ENCODE measurements around the gene CD69. TPM values are rescaled to one million over a fixed set of nuclear protein-coding genes. Genes with fewer than 3 reads are reported as not detected.
A peak's percentile ranks its signal among the peaks of the same experiment; 100 is the strongest.
"Not testable (repeated sequence)": the region's sequence is repeated elsewhere in the genome, so short reads cannot be mapped to it uniquely, and the experiment has no call there.

The CD69 gene
- total RNA-seq, 2 experiments from 2014 or later, result 111 to 116 TPM

GRCh38 chr12:9721394-9722092 lies 39.2 kb downstream of the CD69 start:
- H3K4me1 Mint-ChIP-seq, result peaks cover 3% of the 10 kb centered on the region
- DNase-seq, result no peak
- no peaks in the 10 kb centered on the region for H3K9me3 Mint-ChIP-seq
- no peak overlapping the region for H3K4me3 Mint-ChIP-seq
- POLR2A ChIA-PET, result interaction anchor here (0.6 to 1.0 kb wide), 2 partner anchors 19 to 74 kb away, joined by 3 read pairs; no protein-coding TSS in a partner anchor
- no peak for ATAC-seq (ENCODE audit: low read depth)
- peaks cover 1% of the 10 kb centered on the region for H3K27me3 Mint-ChIP-seq
- no peak overlapping the region for H3K27ac Mint-ChIP-seq
- peaks cover 2% of the 10 kb centered on the region for H3K36me3 Mint-ChIP-seq

- POLR2A ChIA-PET, result interaction anchor here (0.5 kb wide), 1 partner anchor 36 kb away, joined by 5 read pairs; no protein-coding TSS in a partner anchor
- DNase-seq, result no peak
- Mint-ChIP-seq H3K36me3 (peaks cover 7% of the 10 kb centered on the region), H3K27ac (no peak overlapping the region), H3K27me3 (peaks cover 1% of the 10 kb centered on the region), H3K4me1 (peaks cover 3% of the 10 kb centered on the region), H3K4me3 (no peak overlapping the region), H3K9me3 (no peaks in the 10 kb centered on the region)
- no peak for ATAC-seq (ENCODE audit: low read depth)
Measured at GRCh38 chr12:9719790-9720189, 40.9 kb downstream of the CD69 start.

- Mint-ChIP-seq H3K4me1 (peaks cover 3% of the 10 kb centered on the region), H3K4me3 (no peak overlapping the region), H3K27me3 (peaks cover 1% of the 10 kb centered on the region), H3K36me3 (peaks cover 5% of the 10 kb centered on the region), H3K9me3 (no peaks in the 10 kb centered on the region), H3K27ac (no peak overlapping the region)
- ATAC-seq (ENCODE audit: low read depth) (no peak), DNase-seq (no peak)
- POLR2A ChIA-PET, result interaction anchor here (1.1 to 1.2 kb wide), 2 partner anchors 32 to 49 kb away, joined by 3 read pairs; partner anchors contain the start of gene CLEC2D
Measured at GRCh38 chr12:9718968-9719367, 41.7 kb downstream of the CD69 start.

- Mint-ChIP-seq H3K27ac (no peak overlapping the region), H3K4me3 (no peak overlapping the region), H3K36me3 (peaks cover 7% of the 10 kb centered on the region), H3K9me3 (no peaks in the 10 kb centered on the region), H3K27me3 (peaks cover 1% of the 10 kb centered on the region), H3K4me1 (peaks cover 3% of the 10 kb centered on the region)
- no peak for ATAC-seq (ENCODE audit: low read depth)
- POLR2A ChIA-PET, result interaction anchor here (1.6 kb wide), 1 partner anchor 9 kb away, joined by 4 read pairs; no protein-coding TSS in a partner anchor
- DNase-seq, result no peak
Measured at GRCh38 chr12:9717070-9717925, 43.4 kb downstream of the CD69 start.

GRCh38 chr12:9713032-9713558 lies 47.6 kb downstream of the CD69 start:
- H3K27ac Mint-ChIP-seq; H3K27me3 Mint-ChIP-seq; ATAC-seq (ENCODE audit: low read depth); H3K9me3 Mint-ChIP-seq; DNase-seq; H3K4me3 Mint-ChIP-seq; POLR2A ChIA-PET: not testable (repeated sequence)
- H3K36me3 Mint-ChIP-seq, result peaks cover 11% of the 10 kb centered on the region
- H3K4me1 Mint-ChIP-seq, result peaks cover 12% of the 10 kb centered on the region

GRCh38 chr12:9711664-9712063 lies 49.0 kb downstream of the CD69 start:
- Mint-ChIP-seq H3K27me3 (no peaks in the 10 kb centered on the region), H3K27ac (no peak overlapping the region), H3K36me3 (peaks cover 14% of the 10 kb centered on the region), H3K4me1 (peaks cover 24% of the 10 kb centered on the region), H3K4me3 (no peak overlapping the region), H3K9me3 (peaks cover 1% of the 10 kb centered on the region)
- no peak for ATAC-seq (ENCODE audit: low read depth)
- POLR2A ChIA-PET, result no interaction called here
- DNase-seq, result no peak

GRCh38 chr12:9710584-9711375 lies 49.9 kb downstream of the CD69 start:
- H3K4me3 Mint-ChIP-seq, result no peak overlapping the region
- H3K27ac Mint-ChIP-seq, result no peak overlapping the region
- DNase-seq, result no peak

GRCh38 chr12:9708853-9709252 lies 51.8 kb downstream of the CD69 start:
- POLR2A ChIA-PET, result interaction anchor here (0.7 to 3.2 kb wide), 13 partner anchors 9 to 75 kb away, joined by 3 to 30 read pairs (median 7); partner anchors contain the start of gene CLEC2D
- H3K4me1 Mint-ChIP-seq, result peaks cover 38% of the 10 kb centered on the region
- peaks cover 14% of the 10 kb centered on the region for H3K9me3 Mint-ChIP-seq
- DNase-seq, result no peak
- peaks cover 32% of the 10 kb centered on the region for H3K36me3 Mint-ChIP-seq
- no peaks in the 10 kb centered on the region for H3K27me3 Mint-ChIP-seq
- no peak for ATAC-seq (ENCODE audit: low read depth)
- no peak overlapping the region for H3K4me3 Mint-ChIP-seq
- peak overlapping the region; percentile 30 for H3K27ac Mint-ChIP-seq

More at GRCh38 chr12:9710584-9711375, 49.9 kb downstream of the CD69 start:
- Mint-ChIP-seq H3K4me1 (peaks cover 32% of the 10 kb centered on the region), H3K36me3 (peaks cover 18% of the 10 kb centered on the region), H3K27me3 (no peaks in the 10 kb centered on the region), H3K9me3 (peaks cover 3% of the 10 kb centered on the region)
- ATAC-seq (ENCODE audit: low read depth), result no peak
- POLR2A ChIA-PET, result no interaction called here

- H3K27me3 Mint-ChIP-seq, result no peaks in the 10 kb centered on the region
- DNase-seq (peak; percentile 67), ATAC-seq (ENCODE audit: low read depth) (peak; percentile 76)
- H3K36me3 Mint-ChIP-seq, result peaks cover 30% of the 10 kb centered on the region
- peaks cover 38% of the 10 kb centered on the region for H3K4me1 Mint-ChIP-seq
- H3K27ac Mint-ChIP-seq, result peak overlapping the region; percentile 82
- POLR2A ChIA-PET, result interaction anchor here (0.7 to 3.2 kb wide), 17 partner anchors 8 to 258 kb away, joined by 3 to 30 read pairs (median 5); partner anchors contain the start of gene CLEC2D
- H3K4me3 Mint-ChIP-seq, result peak overlapping the region; percentile 79
- peaks cover 14% of the 10 kb centered on the region for H3K9me3 Mint-ChIP-seq
Measured at GRCh38 chr12:9707864-9708808, 52.6 kb downstream of the CD69 start.

- ATAC-seq (ENCODE audit: low read depth) (peak; percentile 55), DNase-seq (no peak)
- no peaks in the 10 kb centered on the region for H3K27me3 Mint-ChIP-seq
- H3K36me3 Mint-ChIP-seq, result peaks cover 30% of the 10 kb centered on the region
- POLR2A ChIA-PET, result interaction anchor here (0.9 to 3.2 kb wide), 10 partner anchors 11 to 74 kb away, joined by 4 to 30 read pairs (median 6); partner anchors contain the start of gene CLEC2D
- H3K9me3 Mint-ChIP-seq, result peaks cover 14% of the 10 kb centered on the region
- H3K4me1 Mint-ChIP-seq, result peaks cover 44% of the 10 kb centered on the region
- peak overlapping the region; percentile 82 for H3K27ac Mint-ChIP-seq
- H3K4me3 Mint-ChIP-seq, result peak overlapping the region; percentile 79
Measured at GRCh38 chr12:9707356-9707755, 53.3 kb downstream of the CD69 start.

- DNase-seq, result no peak
- Mint-ChIP-seq H3K4me3 (peak overlapping the region; percentile 19), H3K9me3 (peaks cover 13% of the 10 kb centered on the region), H3K27me3 (no peaks in the 10 kb centered on the region), H3K4me1 (peaks cover 56% of the 10 kb centered on the region), H3K36me3 (peaks cover 30% of the 10 kb centered on the region), H3K27ac (peak overlapping the region; percentile 42)
- no peak for ATAC-seq (ENCODE audit: low read depth)
- POLR2A ChIA-PET, result interaction anchor here (0.6 to 3.2 kb wide), 7 partner anchors 32 to 429 kb away, joined by 3 to 30 read pairs (median 3); no protein-coding TSS in a partner anchor
Measured at GRCh38 chr12:9706086-9706685, 54.5 kb downstream of the CD69 start.

Data from activated naive CD8-positive, alpha-beta T cell treated with anti-CD3 and anti-CD28 coated beads, Interleukin-2, amount 10 ng/mL, durations not matched to agents 7 days and 5 days (primary cell).